ENCODE results near the gene ARL15. TPM values are rescaled to one million over a fixed set of nuclear protein-coding genes. Genes with fewer than 3 reads are reported as not detected.

ARL15 gene
- total RNA-seq, 1 experiment from 2014 or later, result 13.0 TPM

DNA sequence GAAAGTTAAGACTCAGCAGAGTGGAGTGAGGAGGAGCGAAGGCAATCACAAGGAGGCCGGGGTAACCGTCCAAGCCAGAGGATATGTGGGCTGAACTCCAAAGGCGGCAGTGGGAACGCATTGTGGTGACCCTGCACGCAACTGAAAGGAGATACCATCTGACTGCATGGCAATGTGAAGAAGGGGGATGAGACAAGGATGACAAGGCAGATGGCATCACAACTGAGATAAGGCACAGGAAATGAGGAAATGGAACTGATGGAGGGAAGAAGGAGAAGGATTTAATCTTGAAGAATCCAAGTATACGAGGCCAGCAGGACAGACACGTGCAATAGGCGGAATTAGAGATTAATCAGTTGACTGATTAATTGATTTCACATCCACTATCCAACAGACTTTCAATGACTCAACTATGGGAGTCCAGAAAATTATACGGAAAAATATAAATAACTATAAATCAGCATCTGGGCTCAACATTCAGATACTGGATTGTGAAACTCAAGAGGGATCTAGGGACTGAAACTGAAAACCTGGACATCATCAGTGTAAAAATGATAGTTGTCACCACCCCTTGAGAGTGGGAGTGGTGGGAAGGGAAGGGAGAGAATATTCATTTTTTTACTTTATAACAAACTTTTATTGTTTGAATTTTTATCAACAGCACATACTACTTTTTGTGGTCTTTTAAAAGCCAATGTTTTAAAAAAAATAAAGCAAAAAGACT, 86.1 kb downstream of the ARL15 start:
- H2AFZ ChIP-seq (ENCODE audit: low read length), result no peak overlapping the region
- no peak overlapping the region for H2BK15ac ChIP-seq (ENCODE audit: low read depth, low read length)
- Mint-ChIP-seq H3K4me1 (peaks cover 2 to 13% of the 10 kb centered on the region in 2 experiments), H3K27ac (no peak overlapping the region), H3K27me3 (ENCODE audit: low read depth) (no peaks in the 10 kb centered on the region), H3K36me3 (ENCODE audit: insufficient read depth in 1 of 3, low read depth in 3 of 3) (peaks cover 0 to 15% (median 2%) of the 10 kb centered on the region in 3 experiments; a peak in 3 of 7 replicates), H3K9me3 (peaks cover 4 to 10% of the 10 kb centered on the region in 2 experiments; a peak in 3 of 5 replicates), H3K4me3 (no peak overlapping the region)
- no peaks in the 10 kb centered on the region for H3K9me3 ChIP-seq (ENCODE audit: control insufficient read depth, low read depth, low read length)
- no peak overlapping the region for H3K23ac ChIP-seq (ENCODE audit: insufficient read length, low read depth, low read length)
- no peak overlapping the region for H4K5ac ChIP-seq (ENCODE audit: insufficient read length, low read depth, low read length)
- no peak overlapping the region for H3K4ac ChIP-seq (ENCODE audit: low read depth, low read length)
- H2BK120ac ChIP-seq (ENCODE audit: low read depth, low read length, poor library complexity, severe bottlenecking), result no peak overlapping the region
- no peak overlapping the region for H3K18ac ChIP-seq (ENCODE audit: insufficient read length, low read depth, low read length)
- H3K27me3 ChIP-seq (ENCODE audit: insufficient read depth, low read length), result no peaks in the 10 kb centered on the region
- H4K20me1 ChIP-seq (ENCODE audit: control insufficient read depth, insufficient read depth, insufficient read length), result no peaks in the 10 kb centered on the region
- no peak overlapping the region for H3K14ac ChIP-seq (ENCODE audit: insufficient read depth, low read length)
- no CpG with 5 or more reads among the region's 10 CpGs for WGBS (ENCODE audit: extremely low coverage, insufficient read length, low lambda C conversion rate)
- TF ChIP-seq CTCF (conservative IDR thresholded peaks at IDR 0.05), result no peak
- H2BK5ac ChIP-seq (ENCODE audit: insufficient read length, low read length), result no peak overlapping the region
- no peak overlapping the region for H2BK20ac ChIP-seq (ENCODE audit: low read depth, low read length, poor library complexity, severe bottlenecking)
- no peak overlapping the region for H3T11ph ChIP-seq (ENCODE audit: low read length)
- H4K91ac ChIP-seq (ENCODE audit: insufficient read length, low read depth, low read length), result no peak overlapping the region
- no peak for DNase-seq
- no peaks in the 10 kb centered on the region for H3K23me2 ChIP-seq (ENCODE audit: insufficient read length, low read depth, low read length, poor library complexity, severe bottlenecking)
- H3K79me1 ChIP-seq (ENCODE audit: insufficient read depth, low read depth, low read length, poor library complexity, severe bottlenecking), result peaks cover 3% of the 10 kb centered on the region
- no peak overlapping the region for H2BK12ac ChIP-seq (ENCODE audit: insufficient read length, low read depth, low read length)
- no peaks in the 10 kb centered on the region for H3K4me1 ChIP-seq (ENCODE audit: insufficient read depth, low read length)
- no peak overlapping the region for H2AK5ac ChIP-seq (ENCODE audit: insufficient read length, low read length)
- H3K56ac ChIP-seq (ENCODE audit: insufficient read length, low read depth, low read length), result no peak overlapping the region
- H3K79me2 ChIP-seq (ENCODE audit: insufficient read depth, low read length), result 0 out of 2 replicates have a peak, but pooled peaks cover 1% of the 10 kb centered on the region
- no peak overlapping the region for H3K27ac ChIP-seq (ENCODE audit: insufficient read length, low read depth, low read length)
- H4K8ac ChIP-seq (replicated peaks; ENCODE audit: insufficient read length, low read depth, low read length), result no peak overlapping the region
- H3K9ac ChIP-seq (ENCODE audit: extremely low read depth, insufficient read length, low read length), result no peak overlapping the region
- no peak overlapping the region for H3K4me2 ChIP-seq (ENCODE audit: insufficient read depth, insufficient read length, low read length)
